GM12892 (cell line): ENCODE data around the gene TRMO.

ENCODE experiments used
- POLR2A ChIP-seq: IDR thresholded peaks from 2 replicates; pipeline ENCODE4 v1.6.1; 2011; ENCODE audit warnings: low read depth, low read length, control low read depth
- POLR2AphosphoS5 ChIP-seq: IDR thresholded peaks from 2 replicates; pipeline ENCODE4 v1.6.1; 2011; ENCODE audit warnings: low read depth, low read length, control low read depth

DNA sequence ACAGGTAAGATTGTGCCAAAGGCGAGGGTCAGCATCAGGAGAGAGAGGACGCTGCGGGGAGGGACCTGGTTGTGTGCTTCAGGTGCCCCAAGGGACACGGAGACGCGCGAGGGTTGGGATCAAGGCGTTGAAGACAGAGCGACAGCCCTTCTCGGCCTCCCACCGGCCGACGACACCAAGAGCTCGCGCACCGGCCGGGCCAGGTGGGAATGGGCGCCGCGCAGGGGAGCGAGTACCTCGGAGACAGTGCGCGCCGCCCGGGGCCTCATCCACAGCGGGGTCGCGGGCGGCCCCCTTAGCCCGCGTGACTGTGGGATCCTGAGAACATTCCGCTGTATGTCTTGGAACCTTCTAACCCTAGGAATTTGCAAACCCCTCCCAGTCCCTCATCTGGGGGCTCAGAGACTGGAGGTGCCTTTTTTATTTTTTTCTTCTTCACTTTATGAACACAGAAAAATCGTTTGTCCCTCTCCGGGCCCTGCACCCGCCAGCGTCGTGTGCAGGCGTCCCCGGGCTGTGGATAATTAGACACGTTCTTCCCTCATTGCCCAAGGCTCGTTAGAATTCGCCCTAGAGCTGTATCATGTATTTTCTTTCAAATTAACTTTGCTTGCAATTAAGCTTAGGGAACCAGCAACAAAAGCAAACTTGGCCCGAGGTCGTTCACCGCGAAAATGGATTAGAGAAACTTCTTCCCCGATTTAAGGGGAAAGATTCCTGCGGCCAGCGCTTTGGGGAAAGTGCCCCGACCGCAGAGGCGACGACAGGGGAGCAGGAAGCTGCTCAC is 64.5 kb downstream of the TRMO start:
- TF ChIP-seq POLR2A (no peak), POLR2AphosphoS5 (no peak)
